Activated T-cell treated with anti-CD3 and anti-CD28 coated beads, Interleukin-2, amount 50 U/mL, for 24 hours (primary cell): ENCODE results near the gene EGFL7.

ENCODE experiments used
- DNase-seq: peaks from one replicate; pipeline ENCODE4 v3.0.0-alpha.2; 2020
- H3K27ac Mint-ChIP-seq: 2 replicates; pipeline ENCODE4 v1.8.0; 2020; ENCODE audit warnings: mild to moderate bottlenecking, mixed read lengths
- H3K27me3 Mint-ChIP-seq: 2 replicates; pipeline ENCODE4 v1.8.0; 2020; ENCODE audit warnings: mixed read lengths
- H3K36me3 Mint-ChIP-seq: 2 replicates; pipeline ENCODE4 v1.8.0; 2020; ENCODE audit warnings: low read depth, mixed read lengths
- H3K4me1 Mint-ChIP-seq: 2 replicates; pipeline ENCODE4 v1.8.0; 2020; ENCODE audit warnings: low read depth, mixed read lengths
- H3K4me3 Mint-ChIP-seq: 2 replicates; pipeline ENCODE4 v1.8.0; 2020; ENCODE audit warnings: mild to moderate bottlenecking, moderate library complexity, mixed read lengths
- H3K9me3 Mint-ChIP-seq: 2 replicates; pipeline ENCODE4 v1.8.0; 2020; ENCODE audit warnings: mixed read lengths

Gene EGFL7

GRCh38 chr9:136645903-136646754 lies 16.6 kb upstream of the EGFL7 start:
- Mint-ChIP-seq H3K4me1 (no peaks in the 10 kb centered on the region), H3K27me3 (peaks cover 44% of the 10 kb centered on the region), H3K4me3 (no peak overlapping the region), H3K9me3 (no peaks in the 10 kb centered on the region), H3K27ac (no peak overlapping the region), H3K36me3 (no peaks in the 10 kb centered on the region)
- DNase-seq, result no peak

- no peak overlapping the region for H3K27ac Mint-ChIP-seq
- H3K27me3 Mint-ChIP-seq, result peaks cover 44% of the 10 kb centered on the region
- H3K9me3 Mint-ChIP-seq, result no peaks in the 10 kb centered on the region
- H3K4me3 Mint-ChIP-seq, result no peak overlapping the region
- no peak for DNase-seq
- H3K4me1 Mint-ChIP-seq, result no peaks in the 10 kb centered on the region
- H3K36me3 Mint-ChIP-seq, result no peaks in the 10 kb centered on the region
Measured at GRCh38 chr9:136646827-136647711, 15.6 kb upstream of the EGFL7 start.

GRCh38 chr9:136648751-136649150 lies 14.0 kb upstream of the EGFL7 start:
- H3K27ac Mint-ChIP-seq, result no peak overlapping the region
- H3K4me1 Mint-ChIP-seq, result no peaks in the 10 kb centered on the region
- H3K27me3 Mint-ChIP-seq, result peaks cover 41% of the 10 kb centered on the region
- H3K9me3 Mint-ChIP-seq, result no peaks in the 10 kb centered on the region
- no peak overlapping the region for H3K4me3 Mint-ChIP-seq
- no peak for DNase-seq
- no peaks in the 10 kb centered on the region for H3K36me3 Mint-ChIP-seq

GRCh38 chr9:136650021-136650420 lies 12.7 kb upstream of the EGFL7 start:
- no peak overlapping the region for H3K27ac Mint-ChIP-seq
- no peak for DNase-seq
- no peaks in the 10 kb centered on the region for H3K36me3 Mint-ChIP-seq
- no peaks in the 10 kb centered on the region for H3K9me3 Mint-ChIP-seq
- no peak overlapping the region for H3K4me3 Mint-ChIP-seq
- H3K27me3 Mint-ChIP-seq, result peaks cover 41% of the 10 kb centered on the region
- H3K4me1 Mint-ChIP-seq, result no peaks in the 10 kb centered on the region

GRCh38 chr9:136650648-136651047 lies 12.1 kb upstream of the EGFL7 start:
- Mint-ChIP-seq H3K4me3 (no peak overlapping the region), H3K9me3 (no peaks in the 10 kb centered on the region), H3K36me3 (no peaks in the 10 kb centered on the region), H3K27me3 (peaks cover 43% of the 10 kb centered on the region), H3K27ac (no peak overlapping the region), H3K4me1 (no peaks in the 10 kb centered on the region)
- DNase-seq, result no peak

GRCh38 chr9:136651860-136652259 lies 10.9 kb upstream of the EGFL7 start:
- Mint-ChIP-seq H3K9me3 (no peaks in the 10 kb centered on the region), H3K36me3 (no peaks in the 10 kb centered on the region), H3K27ac (no peak overlapping the region), H3K27me3 (peaks cover 52% of the 10 kb centered on the region), H3K4me3 (no peak overlapping the region), H3K4me1 (peaks cover 5% of the 10 kb centered on the region)
- no peak for DNase-seq

- no peaks in the 10 kb centered on the region for H3K9me3 Mint-ChIP-seq
- H3K27me3 Mint-ChIP-seq, result peaks cover 60% of the 10 kb centered on the region
Measured at GRCh38 chr9:136653323-136654079, 9.2 kb upstream of the EGFL7 start.

GRCh38 chr9:136654820-136655535 lies 7.7 kb upstream of the EGFL7 start:
- H3K4me1 Mint-ChIP-seq, result peaks cover 13% of the 10 kb centered on the region
- H3K27ac Mint-ChIP-seq, result no peak overlapping the region
- peaks cover 62% of the 10 kb centered on the region for H3K27me3 Mint-ChIP-seq
- H3K9me3 Mint-ChIP-seq, result no peaks in the 10 kb centered on the region
- no peak for DNase-seq
- H3K36me3 Mint-ChIP-seq, result no peaks in the 10 kb centered on the region
- H3K4me3 Mint-ChIP-seq, result no peak overlapping the region

More at GRCh38 chr9:136653323-136654079, 9.2 kb upstream of the EGFL7 start:
- no peak overlapping the region for H3K4me3 Mint-ChIP-seq
- H3K27ac Mint-ChIP-seq, result no peak overlapping the region
- no peaks in the 10 kb centered on the region for H3K36me3 Mint-ChIP-seq
- H3K4me1 Mint-ChIP-seq, result peaks cover 11% of the 10 kb centered on the region
- DNase-seq, result no peak

- Mint-ChIP-seq H3K4me1 (peaks cover 13% of the 10 kb centered on the region), H3K36me3 (no peaks in the 10 kb centered on the region), H3K9me3 (no peaks in the 10 kb centered on the region), H3K27ac (no peak overlapping the region), H3K27me3 (peaks cover 65% of the 10 kb centered on the region), H3K4me3 (no peak overlapping the region)
- no peak for DNase-seq
Measured at GRCh38 chr9:136655536-136656182, 7.1 kb upstream of the EGFL7 start.

GRCh38 chr9:136656183-136656738 lies 6.5 kb upstream of the EGFL7 start:
- H3K4me1 Mint-ChIP-seq, result peaks cover 13% of the 10 kb centered on the region
- DNase-seq, result no peak
- H3K4me3 Mint-ChIP-seq, result no peak overlapping the region

GRCh38 chr9:136656795-136657611 lies 5.7 kb upstream of the EGFL7 start:
- Mint-ChIP-seq H3K36me3 (no peaks in the 10 kb centered on the region), H3K9me3 (no peaks in the 10 kb centered on the region), H3K27me3 (peaks cover 66% of the 10 kb centered on the region), H3K4me3 (no peak overlapping the region), H3K27ac (no peak overlapping the region), H3K4me1 (peaks cover 13% of the 10 kb centered on the region)
- DNase-seq, result no peak

More at GRCh38 chr9:136656183-136656738, 6.5 kb upstream of the EGFL7 start:
- H3K36me3 Mint-ChIP-seq, result no peaks in the 10 kb centered on the region
- no peak overlapping the region for H3K27ac Mint-ChIP-seq
- H3K9me3 Mint-ChIP-seq, result no peaks in the 10 kb centered on the region
- peaks cover 66% of the 10 kb centered on the region for H3K27me3 Mint-ChIP-seq

- Mint-ChIP-seq H3K4me3 (no peak overlapping the region), H3K9me3 (no peaks in the 10 kb centered on the region), H3K4me1 (peaks cover 13% of the 10 kb centered on the region), H3K36me3 (no peaks in the 10 kb centered on the region), H3K27me3 (peaks cover 61% of the 10 kb centered on the region), H3K27ac (no peak overlapping the region)
- no peak for DNase-seq
Measured at GRCh38 chr9:136657974-136658848, 4.5 kb upstream of the EGFL7 start.
